Stimulated activated CD8-positive, alpha-beta memory T cell treated with anti-CD3 and anti-CD28 coated beads, Interleukin-7, amount 100 ng/mL, for 4 hours (primary cell): ENCODE results near the gene ZNF430.
A peak's percentile ranks its signal among the peaks of the same experiment; 100 is the strongest.
"Not testable (repeated sequence)": the region's sequence is repeated elsewhere in the genome, so short reads cannot be mapped to it uniquely, and the experiment has no call there.

Source experiments
- DNase-seq, 2 donors: peaks; one replicate each; pipeline ENCODE4 v3.0.0-alpha.2; 2020; ENCODE audit warnings: low read depth in 2 of 2

ZNF430 gene

GRCh38 chr19:21020298-21021227 is at the start of gene ZNF430:
Gene ZNF430 (plus strand): TSS chr19:21020657. CDS start chr19:21020801, 144 bp downstream.
- peak; percentile 86 to 93 for DNase-seq

DNA sequence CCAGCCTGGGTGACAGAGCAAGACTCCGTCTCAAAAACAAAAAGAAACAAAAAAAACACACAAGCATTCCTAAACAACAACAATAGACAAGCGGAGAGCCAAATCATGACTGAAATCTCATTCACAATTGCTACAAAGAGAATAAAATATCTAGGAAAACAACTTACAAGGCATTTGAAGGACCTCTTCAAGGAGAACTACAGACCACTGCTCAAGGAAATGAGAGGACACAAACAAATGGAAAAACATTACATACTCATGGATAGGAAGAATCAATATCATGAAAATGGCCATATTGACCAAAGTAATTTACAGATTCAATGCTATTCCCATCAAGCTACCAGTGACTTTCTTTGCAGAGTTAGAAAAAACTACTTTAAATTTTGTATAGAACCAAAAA is 27.7 kb upstream of the ZNF430 start:
- not testable (repeated sequence) for DNase-seq

DNA sequence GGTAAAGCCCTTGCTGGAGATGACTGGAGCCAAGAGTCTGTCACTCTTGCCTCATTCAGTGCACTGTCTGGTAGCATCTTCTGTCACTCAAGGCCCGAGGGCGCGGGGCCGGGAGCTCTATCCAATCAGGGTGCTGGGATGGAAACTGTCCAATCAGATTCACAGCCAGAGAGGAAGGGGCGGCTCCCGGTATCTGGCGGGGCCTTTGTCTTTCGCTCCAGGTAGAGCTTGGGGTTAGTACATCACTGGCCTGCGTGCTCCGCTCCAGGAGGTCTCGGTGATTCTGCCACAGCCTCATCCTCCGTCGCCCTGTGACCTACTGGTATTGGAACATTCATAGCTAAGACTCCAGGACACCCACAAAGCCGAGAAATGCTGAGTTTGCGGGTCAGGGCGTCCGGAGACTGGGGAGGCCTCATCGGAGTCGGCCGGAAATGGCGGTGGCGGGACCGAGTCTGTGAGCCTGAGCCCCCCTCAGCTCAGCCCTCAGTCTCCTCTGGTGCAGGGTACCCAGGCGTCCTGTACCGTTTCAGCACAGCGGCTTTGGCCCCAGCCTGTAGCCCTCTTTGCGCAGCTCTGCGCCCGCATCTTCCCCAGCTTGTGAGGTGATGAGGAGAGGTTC is 20.6 kb upstream of the ZNF430 start:
- DNase-seq: peak; percentile 75 to 78

GRCh38 chr19:21021238-21021637 is 781 bp downstream of the ZNF430 start:
- not testable (repeated sequence) for DNase-seq

DNA sequence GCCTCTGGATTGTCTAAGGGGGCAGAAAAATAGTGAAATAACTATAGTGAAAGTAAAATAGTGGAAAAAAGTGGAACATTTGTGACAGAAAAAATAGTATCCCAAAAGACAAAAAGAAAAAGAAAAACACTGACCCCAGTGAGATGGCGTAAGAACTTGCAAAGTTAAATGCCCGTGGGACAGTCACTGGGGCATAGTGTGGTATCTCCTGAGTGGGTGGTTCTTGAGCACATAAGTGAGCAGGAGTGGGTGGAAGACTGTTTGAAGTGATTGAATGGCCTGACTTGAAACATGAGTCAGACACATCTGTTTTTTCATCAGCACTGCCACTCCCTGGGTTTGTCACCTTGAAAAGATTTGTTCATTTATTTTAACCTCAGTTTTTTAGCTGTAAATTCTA is 2.5 kb downstream of the ZNF430 start:
- DNase-seq: peak; percentile 18 to 33

GRCh38 chr19:21023901-21024300 is 3.4 kb downstream of the ZNF430 start:
- DNase-seq: no peak

DNA sequence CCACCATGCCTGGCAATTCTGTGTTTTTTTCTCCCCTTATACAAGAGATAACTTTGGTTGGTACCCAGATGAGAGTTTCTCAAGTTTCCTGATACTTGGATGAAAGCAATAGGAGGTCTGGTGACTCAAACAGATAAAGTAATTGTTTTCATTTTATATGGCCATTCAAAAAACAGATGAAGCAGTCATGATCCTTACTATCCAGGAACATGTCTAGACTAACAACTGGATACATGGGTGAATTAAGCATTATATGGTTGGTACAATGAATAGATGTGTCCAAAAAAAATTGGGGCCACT is 8.5 kb downstream of the ZNF430 start:
- DNase-seq: no peak

- no peak for DNase-seq
Measured at GRCh38 chr19:21045028-21045427, 24.6 kb downstream of the ZNF430 start.

DNA sequence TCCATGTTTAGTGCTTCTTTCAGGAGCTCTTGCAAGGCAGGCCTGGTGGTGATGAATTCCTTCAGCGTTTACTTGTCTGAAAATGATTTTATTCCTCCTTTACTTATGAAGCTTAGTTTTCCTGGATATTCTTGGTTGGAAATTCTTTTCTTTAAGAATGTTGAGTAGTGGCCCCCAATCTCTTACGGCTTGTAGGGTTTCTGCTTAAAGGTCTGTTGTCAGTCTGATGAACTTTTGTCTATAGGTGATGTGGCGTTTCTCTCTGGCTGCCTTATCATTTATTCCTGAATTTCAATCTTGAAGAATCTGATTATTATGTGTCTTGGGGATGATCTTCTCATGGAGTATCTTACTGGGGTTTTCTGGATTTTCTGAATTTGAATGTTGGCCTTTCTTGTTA is 26.0 kb downstream of the ZNF430 start:
- DNase-seq: no peak

DNA sequence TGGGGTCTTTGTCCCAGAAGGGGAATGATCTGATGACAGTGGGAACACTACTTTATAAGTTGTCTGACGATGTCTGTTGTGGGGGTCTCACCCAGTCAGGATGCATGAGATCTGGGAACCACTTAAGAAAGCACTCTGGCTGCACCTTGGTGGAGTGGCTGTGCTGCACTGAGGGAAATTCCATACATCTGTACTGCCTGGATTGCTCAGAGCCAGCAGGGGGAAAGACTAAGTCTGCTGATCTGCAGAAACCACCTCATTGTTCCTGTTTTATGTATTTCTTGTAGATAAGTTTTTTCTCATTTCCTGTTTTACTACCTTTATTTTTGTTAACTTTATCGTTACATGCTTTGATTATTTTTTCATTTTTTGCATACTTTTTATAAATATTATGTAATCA is 27.3 kb downstream of the ZNF430 start:
- DNase-seq: no peak

- DNase-seq: no peak
Measured at GRCh38 chr19:21052902-21053301, 32.4 kb downstream of the ZNF430 start.

DNA sequence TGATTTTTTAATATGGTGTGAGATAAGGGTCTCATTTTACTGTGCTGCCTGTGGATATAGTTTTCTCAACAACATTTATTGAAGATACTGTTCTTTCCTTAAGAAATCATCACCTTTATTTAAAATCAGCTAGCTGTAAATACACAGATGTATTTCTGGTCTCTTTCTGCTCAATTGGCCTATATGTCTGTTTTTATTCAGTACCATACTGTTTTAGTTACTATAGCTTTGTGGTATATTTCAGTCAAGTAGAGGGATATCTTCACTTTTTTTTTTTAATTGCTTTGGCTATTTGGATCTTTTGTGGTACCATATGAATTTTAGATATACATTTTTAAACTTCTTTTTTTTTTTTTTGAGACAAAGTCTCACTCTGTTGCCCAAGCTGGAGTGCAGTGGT is 44.9 kb downstream of the ZNF430 start:
- no peak for DNase-seq

GRCh38 chr19:21082011-21082975 is 61.8 kb downstream of the ZNF430 start, which contains the start of gene ZNF714:
Gene ZNF714 (plus strand): TSS chr19:21082203. CDS start chr19:21098269, 16,066 bp downstream.
- DNase-seq: peak; percentile 64 to 75

DNA sequence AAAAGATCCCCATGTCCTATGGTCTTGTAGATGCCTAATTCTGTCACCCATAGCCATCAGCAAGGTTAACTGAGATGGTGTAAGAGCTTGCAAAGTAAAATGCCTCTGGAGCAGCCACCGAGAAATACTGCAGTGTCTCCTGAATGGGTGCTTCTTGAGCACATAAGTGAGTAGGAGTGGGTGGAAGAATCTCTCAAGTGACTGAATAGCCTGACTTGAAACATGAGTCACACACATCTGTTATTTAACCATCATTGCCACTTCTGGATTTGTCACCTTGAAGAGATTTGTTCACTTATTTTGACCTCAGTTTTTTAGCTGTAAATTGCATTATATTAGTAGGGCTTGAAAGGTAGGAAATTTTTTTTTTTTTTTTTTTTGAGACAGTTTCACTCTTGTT is 63.9 kb downstream of the ZNF430 start:
- no peak for DNase-seq

DNA sequence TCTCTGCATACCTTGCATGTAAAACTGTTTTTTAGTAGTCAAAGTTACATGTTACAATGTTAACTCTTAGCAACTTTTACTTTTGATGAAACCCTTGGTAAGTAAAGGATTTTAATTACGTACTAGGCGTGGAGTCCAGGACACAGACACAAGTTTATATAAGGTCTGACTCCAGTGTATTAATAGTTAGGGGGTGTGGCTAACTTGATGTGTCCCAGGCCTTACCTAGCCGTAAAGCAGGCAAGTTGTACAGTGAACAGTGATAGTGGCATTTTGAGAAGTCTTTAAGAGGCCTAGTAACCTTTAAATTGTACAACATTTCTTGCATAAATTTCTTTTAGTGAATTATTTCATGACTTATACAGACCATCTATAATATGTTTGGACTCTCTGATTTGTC is 67.4 kb downstream of the ZNF430 start:
- DNase-seq: no peak

DNA sequence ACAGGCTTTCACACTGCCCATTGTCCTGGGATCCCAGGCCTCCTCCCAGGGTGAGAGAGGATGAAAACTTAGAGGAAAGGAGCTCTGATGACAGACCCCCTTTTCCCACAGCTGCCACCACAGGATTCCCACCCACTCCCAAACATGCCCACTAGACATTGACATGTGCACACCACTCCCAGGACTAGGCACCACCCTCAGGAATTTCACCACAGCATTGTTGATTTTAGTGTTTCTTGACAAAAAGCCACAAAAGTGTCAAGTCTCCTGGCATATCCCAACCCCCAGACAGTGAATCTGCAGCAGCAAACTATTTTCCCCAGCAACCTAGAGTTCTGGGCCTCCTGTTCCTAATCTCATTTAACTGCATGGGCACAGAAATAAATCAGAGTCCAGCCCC is 71.7 kb downstream of the ZNF430 start:
- DNase-seq: no peak

- DNase-seq: no peak
Measured at GRCh38 chr19:21094347-21095025, 74.0 kb downstream of the ZNF430 start.

GRCh38 chr19:21098291-21098690 is 77.8 kb downstream of the ZNF430 start:
- no peak for DNase-seq

- no peak for DNase-seq
Measured at GRCh38 chr19:21101521-21102242, 81.2 kb downstream of the ZNF430 start.

DNA sequence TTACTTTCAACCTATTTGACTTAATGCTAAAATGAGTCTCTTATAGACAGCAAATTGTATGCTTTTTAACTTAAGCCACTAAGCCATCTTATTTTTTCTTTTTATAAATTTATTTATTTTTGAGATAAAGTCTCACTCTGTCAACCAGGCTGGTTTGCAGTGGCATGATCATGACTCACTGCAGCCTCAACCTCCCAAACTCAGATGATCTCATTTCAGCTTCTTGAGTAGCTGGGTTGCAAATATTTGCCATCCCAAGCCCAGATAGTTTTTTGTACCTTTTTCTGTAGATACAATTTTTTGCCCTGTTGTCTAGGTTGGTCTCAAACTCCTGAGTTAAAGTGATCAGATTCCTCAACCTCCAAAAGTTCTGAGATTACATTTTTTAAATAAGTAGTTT is 88.7 kb downstream of the ZNF430 start:
- DNase-seq: no peak
